ENCODE data around the gene LPP.

LPP gene

DNA sequence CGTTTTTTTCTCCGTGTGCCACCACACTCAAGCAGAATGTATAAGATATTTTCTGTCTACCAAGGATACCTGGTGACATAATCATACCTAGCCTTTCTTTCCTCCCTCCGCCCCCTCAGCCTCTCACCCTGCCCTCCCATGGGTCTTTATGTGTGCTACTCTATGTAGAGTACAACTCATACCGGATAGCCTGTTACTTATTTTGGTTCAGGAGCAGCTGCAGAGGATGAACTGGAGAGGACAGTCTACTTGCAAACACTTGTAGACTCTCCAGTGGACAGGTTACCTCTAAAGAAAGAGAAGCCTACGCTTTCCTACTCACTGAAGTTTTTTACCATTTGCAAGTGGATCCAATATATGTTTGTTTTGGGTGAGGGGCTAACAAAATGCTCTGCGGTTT is 671.9 kb downstream of the LPP start:
- DNase-seq (no peak), ATAC-seq (no peak)
- H3K27me3 Mint-ChIP-seq = no peaks in the 10 kb centered on the region
- no peaks in the 10 kb centered on the region for H3K9me3 Mint-ChIP-seq
- H3K36me3 Mint-ChIP-seq (ENCODE audit: low read depth) = no peaks in the 10 kb centered on the region
- no peak overlapping the region for H3K27ac Mint-ChIP-seq
- peaks cover 5% of the 10 kb centered on the region for H3K4me1 Mint-ChIP-seq
- H3K4me3 Mint-ChIP-seq = no peak overlapping the region

DNA sequence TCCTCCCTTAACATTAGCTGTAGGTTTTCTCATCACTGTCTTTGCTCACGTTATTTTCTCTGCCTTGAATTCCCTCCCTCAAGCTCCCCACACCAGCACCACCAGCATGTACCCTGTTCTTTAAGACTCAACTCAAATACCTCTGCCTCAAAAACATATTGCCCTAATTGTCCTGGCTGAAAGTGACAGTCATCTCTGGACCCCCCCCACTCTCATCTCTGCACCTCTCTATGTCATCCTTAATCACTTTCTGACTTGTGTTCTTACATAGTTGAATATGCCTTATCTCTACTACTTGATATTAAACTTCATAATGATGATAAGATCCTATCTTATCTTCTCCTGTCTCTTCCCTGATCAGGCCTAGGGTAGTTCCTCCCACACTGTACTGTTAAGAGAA is 672.6 kb downstream of the LPP start:
- no peak for ATAC-seq

DNA sequence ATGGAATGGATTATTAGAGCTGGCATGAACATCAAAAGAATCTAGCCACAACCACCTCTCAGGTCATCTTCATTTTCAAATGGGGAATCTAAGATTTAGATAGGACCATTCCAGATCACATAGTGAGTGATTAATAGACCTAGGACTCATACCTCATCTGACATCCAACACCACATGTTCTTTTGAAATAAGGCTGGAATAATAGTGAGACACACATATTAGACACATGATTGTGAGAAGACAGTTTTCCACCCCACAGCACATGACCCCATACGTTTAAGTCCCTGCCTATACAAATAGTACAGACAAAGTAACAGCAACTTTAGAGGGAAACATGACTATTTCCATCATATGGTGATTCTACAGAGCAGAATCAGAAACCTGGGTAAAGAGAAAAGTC is 673.1 kb downstream of the LPP start:
- peaks cover 5% of the 10 kb centered on the region for H3K4me1 Mint-ChIP-seq
- ATAC-seq = no peak

More for the DNA sequence above, 672.6 kb downstream of the LPP start:
- DNase-seq = no peak
- Mint-ChIP-seq H3K36me3 (ENCODE audit: low read depth) (no peaks in the 10 kb centered on the region), H3K27ac (no peak overlapping the region), H3K9me3 (no peaks in the 10 kb centered on the region), H3K4me1 (peaks cover 5% of the 10 kb centered on the region), H3K27me3 (no peaks in the 10 kb centered on the region), H3K4me3 (no peak overlapping the region)

DNA sequence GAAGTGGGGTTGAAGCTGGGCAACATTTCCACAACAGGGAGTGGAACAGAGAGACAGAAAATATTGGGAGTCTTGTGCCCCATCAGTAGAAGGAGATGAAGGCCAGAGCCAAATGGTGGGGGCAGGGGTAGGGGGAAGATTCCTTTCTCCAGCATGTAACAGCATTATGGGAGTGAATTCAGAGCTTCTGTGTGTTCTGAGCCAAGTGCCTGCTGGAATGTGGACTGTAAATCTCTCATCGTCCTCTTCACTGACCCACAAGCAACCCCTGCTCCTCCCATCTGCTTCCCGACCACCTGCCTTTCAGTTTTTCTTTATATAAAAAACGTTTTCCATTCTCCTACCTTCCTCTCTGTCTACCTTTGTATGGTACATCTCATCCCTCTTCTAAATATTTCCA is 673.6 kb downstream of the LPP start:
- H3K27ac Mint-ChIP-seq = no peak overlapping the region
- no peaks in the 10 kb centered on the region for H3K9me3 Mint-ChIP-seq
- no peak for DNase-seq
- peaks cover 5% of the 10 kb centered on the region for H3K4me1 Mint-ChIP-seq
- ATAC-seq = no peak
- no peak overlapping the region for H3K4me3 Mint-ChIP-seq
- no peaks in the 10 kb centered on the region for H3K27me3 Mint-ChIP-seq
- no peaks in the 10 kb centered on the region for H3K36me3 Mint-ChIP-seq (ENCODE audit: low read depth)

More for the DNA sequence above, 673.1 kb downstream of the LPP start:
- no peak overlapping the region for H3K4me3 Mint-ChIP-seq
- H3K27ac Mint-ChIP-seq = no peak overlapping the region
- DNase-seq = no peak
- H3K9me3 Mint-ChIP-seq = no peaks in the 10 kb centered on the region
- H3K27me3 Mint-ChIP-seq = no peaks in the 10 kb centered on the region
- no peaks in the 10 kb centered on the region for H3K36me3 Mint-ChIP-seq (ENCODE audit: low read depth)

DNA sequence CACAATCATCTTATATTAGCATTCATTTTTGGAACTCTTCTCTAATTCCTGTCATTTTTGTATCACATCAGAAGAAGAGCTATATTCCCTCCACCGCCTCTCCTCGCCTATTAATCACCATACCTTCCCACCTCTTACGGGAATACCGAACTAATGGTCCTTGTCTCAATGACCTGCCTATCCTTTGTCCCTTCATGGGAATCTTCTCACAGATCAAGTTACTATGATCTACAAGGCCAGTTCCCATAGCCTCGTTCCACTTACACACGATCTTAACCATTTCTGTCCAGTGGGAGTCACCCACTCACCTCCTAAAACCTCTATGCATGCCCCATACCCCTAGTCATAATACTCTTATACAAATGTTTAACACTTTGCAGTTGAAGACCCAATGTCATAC is 675.2 kb downstream of the LPP start:
- no peaks in the 10 kb centered on the region for H3K27me3 Mint-ChIP-seq
- ATAC-seq (no peak), DNase-seq (no peak)
- no peaks in the 10 kb centered on the region for H3K36me3 Mint-ChIP-seq (ENCODE audit: low read depth)
- peaks cover 7% of the 10 kb centered on the region for H3K4me1 Mint-ChIP-seq
- H3K27ac Mint-ChIP-seq = no peak overlapping the region
- H3K9me3 Mint-ChIP-seq = no peaks in the 10 kb centered on the region
- no peak overlapping the region for H3K4me3 Mint-ChIP-seq

DNA sequence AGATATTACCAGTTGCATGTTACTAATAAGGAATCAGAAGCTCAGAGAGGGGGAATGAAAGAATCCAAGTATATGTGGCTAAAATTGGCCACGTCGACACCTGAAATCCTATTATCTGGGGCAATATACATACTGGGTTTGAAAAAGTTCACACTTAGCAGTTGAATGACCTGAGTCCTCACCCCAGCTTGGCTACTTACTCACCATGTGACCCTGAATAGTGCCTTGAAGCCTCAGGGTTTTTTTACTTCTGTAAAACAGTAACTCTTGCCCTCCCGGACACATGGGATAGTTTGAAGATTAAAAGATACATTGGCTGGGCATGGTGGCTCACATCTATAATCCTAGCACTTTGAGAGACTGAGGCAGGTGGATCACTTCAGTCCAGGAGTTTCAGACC is 675.6 kb downstream of the LPP start:
- Mint-ChIP-seq H3K27ac (no peak overlapping the region), H3K4me1 (peaks cover 12% of the 10 kb centered on the region), H3K36me3 (ENCODE audit: low read depth) (no peaks in the 10 kb centered on the region), H3K27me3 (no peaks in the 10 kb centered on the region), H3K9me3 (no peaks in the 10 kb centered on the region), H3K4me3 (no peak overlapping the region)
- ATAC-seq (no peak), DNase-seq (no peak)

DNA sequence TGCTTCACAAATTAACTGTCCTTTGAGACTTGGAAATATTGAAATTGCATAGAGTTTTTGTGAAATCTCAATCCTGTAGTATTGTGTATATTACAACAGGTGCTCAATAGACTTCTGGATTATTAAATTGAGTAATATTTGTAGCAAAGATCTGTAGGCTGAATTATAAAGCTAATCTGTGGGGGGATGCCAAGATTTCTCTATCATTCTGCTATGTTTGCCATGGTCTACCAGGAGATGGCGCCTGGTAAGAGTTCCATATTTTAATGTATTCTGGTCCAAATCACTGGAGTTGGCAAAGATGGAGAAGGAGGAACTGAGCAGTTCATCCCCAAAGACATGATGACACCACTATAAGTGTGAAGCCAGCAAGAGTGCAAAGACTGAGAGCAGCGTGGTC is 676.9 kb downstream of the LPP start:
- Mint-ChIP-seq H3K27me3 (no peaks in the 10 kb centered on the region), H3K36me3 (ENCODE audit: low read depth) (no peaks in the 10 kb centered on the region), H3K4me1 (peaks cover 13% of the 10 kb centered on the region), H3K9me3 (no peaks in the 10 kb centered on the region), H3K4me3 (no peak overlapping the region), H3K27ac (no peak overlapping the region)
- no peak for ATAC-seq
- peak; percentile 6 for DNase-seq

DNA sequence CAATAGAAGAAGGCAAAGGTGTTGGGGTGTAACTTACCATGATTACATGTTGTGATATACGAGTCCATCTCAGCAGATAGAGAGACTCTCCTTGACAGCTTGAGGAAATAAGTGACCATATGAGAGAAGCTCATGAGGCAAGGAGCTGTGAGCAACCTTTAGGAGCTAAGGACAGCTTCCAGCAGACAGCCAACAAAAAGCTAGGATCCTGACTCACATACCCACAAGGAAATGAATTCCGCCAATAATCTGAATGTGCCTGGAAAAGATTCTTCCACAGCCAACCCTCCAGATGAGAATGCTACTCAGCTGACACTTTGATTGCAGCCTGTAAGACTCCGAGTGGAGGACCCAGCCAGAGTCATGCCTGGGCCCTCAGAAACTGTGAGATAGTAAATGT is 678.2 kb downstream of the LPP start:
- peaks cover 11% of the 10 kb centered on the region for H3K4me1 Mint-ChIP-seq
- no peak for DNase-seq
- no peaks in the 10 kb centered on the region for H3K9me3 Mint-ChIP-seq
- no peak overlapping the region for H3K4me3 Mint-ChIP-seq
- ATAC-seq = no peak
- no peak overlapping the region for H3K27ac Mint-ChIP-seq
- no peaks in the 10 kb centered on the region for H3K27me3 Mint-ChIP-seq
- H3K36me3 Mint-ChIP-seq (ENCODE audit: low read depth) = no peaks in the 10 kb centered on the region

DNA sequence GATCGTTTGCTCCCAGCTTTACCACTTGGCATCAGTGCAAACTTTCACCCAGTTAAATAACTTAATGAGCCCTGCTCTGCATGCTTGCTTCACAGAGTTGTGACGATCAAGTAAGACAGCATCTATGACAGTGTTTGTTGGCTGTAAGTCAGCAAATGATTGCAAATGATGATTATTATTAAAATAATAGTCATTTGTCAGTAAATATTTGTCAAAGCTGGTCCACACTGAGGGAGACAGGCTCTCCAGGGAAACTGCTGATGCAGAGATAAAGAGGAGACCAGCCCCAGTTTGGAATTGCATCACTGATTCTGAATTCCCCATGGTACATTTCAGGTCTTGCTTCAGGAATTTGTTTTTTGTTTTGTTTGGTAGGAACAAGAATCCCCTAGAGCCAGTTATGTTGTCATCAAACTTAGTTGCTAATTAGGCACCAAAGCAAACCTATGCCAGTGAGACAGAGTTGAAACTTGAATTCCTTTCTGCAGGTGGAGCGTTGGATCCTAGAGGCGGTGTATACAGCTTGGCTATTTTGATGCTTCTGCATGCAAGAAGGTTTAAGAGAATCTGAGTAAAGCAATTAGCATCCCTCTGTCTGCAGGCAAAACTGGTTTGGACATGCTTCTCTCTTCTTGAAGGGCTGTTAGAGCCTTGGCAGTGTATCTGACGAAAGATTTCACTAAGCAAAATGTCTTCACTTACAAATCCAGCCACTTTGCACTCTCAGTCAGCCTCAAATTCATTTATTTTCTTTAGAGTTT is 679.2 kb downstream of the LPP start:
- Mint-ChIP-seq H3K36me3 (ENCODE audit: low read depth) (peaks cover under 1% of the 10 kb centered on the region), H3K4me1 (peaks cover 8% of the 10 kb centered on the region), H3K4me3 (no peak overlapping the region), H3K27ac (no peak overlapping the region), H3K27me3 (no peaks in the 10 kb centered on the region), H3K9me3 (no peaks in the 10 kb centered on the region)
- DNase-seq (no peak), ATAC-seq (no peak)

DNA sequence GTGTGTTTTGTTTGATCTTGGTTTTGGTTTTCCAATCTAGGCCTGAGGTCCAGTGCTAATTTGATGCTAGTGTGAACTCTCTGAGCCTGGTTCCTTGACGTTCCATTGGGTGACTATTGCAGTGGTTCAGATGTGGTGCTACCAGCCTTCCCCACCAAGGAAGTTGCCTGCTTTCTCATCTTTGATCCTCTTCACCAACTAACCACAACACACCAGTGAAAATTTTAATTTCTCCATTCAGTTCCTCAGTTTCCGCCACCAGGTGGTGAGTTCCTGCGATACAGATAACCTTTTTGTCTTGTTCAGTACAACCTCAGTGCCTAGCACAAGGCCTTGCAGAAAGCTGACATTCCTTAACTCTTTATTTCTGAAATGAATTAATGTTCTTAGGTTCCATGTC is 680.4 kb downstream of the LPP start:
- peaks cover 6% of the 10 kb centered on the region for H3K36me3 Mint-ChIP-seq (ENCODE audit: low read depth)
- H3K27ac Mint-ChIP-seq = no peak overlapping the region
- ATAC-seq = peak; percentile 66
- peak; percentile 5 for DNase-seq
- H3K9me3 Mint-ChIP-seq = peaks cover 4% of the 10 kb centered on the region
- H3K4me1 Mint-ChIP-seq = peaks cover 8% of the 10 kb centered on the region
- no peak overlapping the region for H3K4me3 Mint-ChIP-seq
- no peaks in the 10 kb centered on the region for H3K27me3 Mint-ChIP-seq

DNA sequence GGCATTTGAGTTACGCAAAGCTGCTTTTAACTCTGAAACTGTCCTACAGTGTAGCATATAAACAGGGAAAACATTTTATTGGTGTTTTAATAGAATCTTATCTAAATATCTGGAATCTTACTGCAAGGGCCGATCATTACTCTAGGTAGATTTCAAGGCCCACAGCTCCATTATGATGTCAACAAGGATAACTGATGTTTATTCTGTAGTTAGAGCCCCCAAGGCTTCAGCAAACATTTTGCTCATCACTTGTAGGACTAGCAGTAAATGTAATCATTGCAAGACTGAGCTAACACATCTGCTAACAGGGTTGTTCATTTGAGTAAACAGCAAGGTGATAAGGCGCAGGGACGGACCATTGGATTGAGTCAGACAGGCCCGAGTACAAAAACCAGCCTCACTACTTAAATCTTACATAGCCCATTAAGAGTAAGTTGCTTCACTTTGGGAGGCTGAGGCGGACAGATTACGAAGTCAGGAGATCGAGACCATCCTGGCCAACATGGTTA is 685.3 kb downstream of the LPP start:
- DNase-seq (no peak), ATAC-seq (no peak)
- Mint-ChIP-seq H3K9me3 (peaks cover 4% of the 10 kb centered on the region), H3K4me1 (peaks cover 5% of the 10 kb centered on the region), H3K36me3 (ENCODE audit: low read depth) (peaks cover 6% of the 10 kb centered on the region), H3K27me3 (no peaks in the 10 kb centered on the region), H3K4me3 (no peak overlapping the region), H3K27ac (no peak overlapping the region)

DNA sequence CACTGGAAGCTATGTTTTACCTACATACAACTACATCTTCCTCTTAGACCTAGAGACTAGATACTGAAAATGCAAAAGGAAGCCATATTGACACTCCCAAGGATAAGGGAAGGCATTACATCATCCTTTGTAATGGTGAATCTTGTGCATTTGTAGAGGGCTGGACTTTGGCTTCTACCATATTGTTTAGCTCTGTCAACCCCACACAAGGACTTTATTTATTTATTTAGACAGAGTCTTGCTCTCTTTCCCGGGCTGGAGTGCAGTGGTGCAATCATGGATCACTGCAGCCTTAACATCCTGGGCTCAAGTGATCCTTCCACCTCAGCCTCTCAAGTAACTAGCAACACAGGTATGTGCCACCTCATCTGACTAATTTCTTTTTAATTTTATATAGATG is 686.3 kb downstream of the LPP start:
- DNase-seq = no peak
- Mint-ChIP-seq H3K9me3 (peaks cover 4% of the 10 kb centered on the region), H3K27ac (no peak overlapping the region), H3K4me1 (no peaks in the 10 kb centered on the region), H3K36me3 (ENCODE audit: low read depth) (peaks cover 6% of the 10 kb centered on the region), H3K27me3 (no peaks in the 10 kb centered on the region), H3K4me3 (no peak overlapping the region)
- no peak for ATAC-seq

DNA sequence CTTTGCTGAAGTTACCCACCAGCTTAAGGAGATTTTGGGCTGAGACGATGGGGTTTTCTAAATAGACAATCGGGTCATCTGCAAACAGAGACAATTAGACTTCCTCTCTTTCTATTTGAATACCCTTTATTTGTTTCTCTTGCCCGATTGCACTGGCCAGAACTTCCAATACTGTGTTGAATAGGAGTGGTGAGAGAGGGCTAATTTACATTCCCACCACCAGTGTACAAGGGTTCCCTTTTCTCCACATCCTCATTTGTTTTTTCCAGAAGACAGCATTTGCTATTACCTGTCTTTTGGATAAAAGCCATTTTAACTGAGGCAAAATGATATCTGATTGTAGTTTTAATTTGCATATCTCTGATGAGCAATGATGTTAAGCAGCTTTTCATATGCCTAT is 687.9 kb downstream of the LPP start:
- no peak overlapping the region for H3K27ac Mint-ChIP-seq
- no peaks in the 10 kb centered on the region for H3K27me3 Mint-ChIP-seq
- H3K36me3 Mint-ChIP-seq (ENCODE audit: low read depth) = peaks cover 6% of the 10 kb centered on the region
- no peak overlapping the region for H3K4me3 Mint-ChIP-seq
- no peak for ATAC-seq
- H3K9me3 Mint-ChIP-seq = peaks cover 4% of the 10 kb centered on the region
- no peaks in the 10 kb centered on the region for H3K4me1 Mint-ChIP-seq
- no peak for DNase-seq

DNA sequence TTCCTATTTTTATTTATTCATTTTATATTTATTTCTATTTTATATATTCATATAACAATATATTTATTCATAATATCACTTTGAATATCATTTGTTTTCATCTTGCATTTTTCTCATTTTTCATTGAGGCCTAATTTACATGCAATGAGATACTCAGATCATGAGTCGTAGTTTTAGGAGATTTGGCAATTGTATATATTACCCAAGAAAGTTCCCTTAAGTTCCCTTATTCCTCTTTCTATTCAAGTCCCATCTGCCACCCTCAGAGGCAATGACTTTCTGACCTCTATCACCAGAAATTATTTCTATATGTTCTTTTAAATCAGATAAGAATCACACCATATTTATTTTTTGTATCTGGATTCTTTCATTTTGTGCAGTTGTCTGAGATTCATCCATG is 688.7 kb downstream of the LPP start:
- DNase-seq = no peak
- Mint-ChIP-seq H3K4me3 (no peak overlapping the region), H3K27me3 (no peaks in the 10 kb centered on the region), H3K27ac (no peak overlapping the region), H3K4me1 (no peaks in the 10 kb centered on the region), H3K9me3 (peaks cover 4% of the 10 kb centered on the region), H3K36me3 (ENCODE audit: low read depth) (peaks cover 6% of the 10 kb centered on the region)
- no peak for ATAC-seq

DNA sequence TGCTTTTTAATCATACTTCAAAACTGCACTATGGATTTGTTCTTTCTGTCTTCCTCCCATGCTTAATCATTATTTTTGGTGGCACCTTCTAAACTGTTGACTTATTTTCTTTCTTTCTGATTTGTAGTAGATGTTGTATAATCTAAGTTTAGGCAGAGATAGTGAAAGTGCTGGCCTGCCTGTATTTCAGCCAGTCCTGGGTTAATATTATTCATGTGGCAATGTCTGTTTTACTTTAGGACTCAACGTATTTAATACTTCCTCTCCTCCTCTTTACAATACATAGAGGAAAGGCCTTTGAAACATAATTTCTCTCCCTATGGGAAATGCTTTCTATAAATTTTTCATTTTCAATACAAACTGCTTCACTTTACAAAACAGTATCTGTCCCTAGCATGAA is 690.1 kb downstream of the LPP start:
- no peak for DNase-seq
- Mint-ChIP-seq H3K36me3 (ENCODE audit: low read depth) (no peaks in the 10 kb centered on the region), H3K27ac (no peak overlapping the region), H3K4me1 (no peaks in the 10 kb centered on the region), H3K4me3 (no peak overlapping the region), H3K27me3 (no peaks in the 10 kb centered on the region), H3K9me3 (no peaks in the 10 kb centered on the region)
- ATAC-seq = no peak

DNA sequence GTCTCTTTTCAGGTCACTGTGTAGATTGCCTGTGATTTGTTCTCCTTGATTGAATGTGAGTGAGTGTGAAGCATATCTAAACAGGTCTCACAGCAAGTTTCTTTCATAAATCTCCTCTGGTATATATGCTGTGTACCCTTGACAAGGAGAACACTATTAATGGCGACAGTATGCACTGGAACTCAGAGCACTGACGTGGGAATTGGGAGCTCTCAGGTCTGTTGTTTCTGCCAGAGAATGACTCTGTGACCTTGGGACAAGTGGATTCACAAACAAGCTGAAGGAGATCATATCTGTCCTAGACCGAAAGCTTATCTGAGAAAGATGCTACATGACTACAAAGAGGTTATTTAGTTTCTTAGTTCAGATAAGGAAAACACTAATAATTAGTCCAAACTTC is 691.6 kb downstream of the LPP start:
- Mint-ChIP-seq H3K36me3 (ENCODE audit: low read depth) (no peaks in the 10 kb centered on the region), H3K27me3 (no peaks in the 10 kb centered on the region), H3K4me3 (no peak overlapping the region), H3K27ac (no peak overlapping the region), H3K9me3 (no peaks in the 10 kb centered on the region), H3K4me1 (no peaks in the 10 kb centered on the region)
- no peak for DNase-seq
- ATAC-seq = no peak

Data from activated naive CD8-positive, alpha-beta T cell treated with anti-CD3 and anti-CD28 coated beads, Interleukin-2, amount 50 U/mL, for 24 hours (primary cell).